Activated CD8-positive, alpha-beta T cell treated with anti-CD3 and anti-CD28 coated beads for 36 hours (primary cell): Measurements from ENCODE around the gene NUP93. TPM values are rescaled to one million over a fixed set of nuclear protein-coding genes. Genes with fewer than 3 reads are reported as not detected.

Experiments used
- ATAC-seq: fragments of 200-7000 bp; cut with Tn5 transposase; one replicate; pipeline ENCODE4 v1.10.0; 2021; ENCODE audit warnings: mild to moderate bottlenecking, moderate library complexity
- CTCF ChIA-PET: fragments of 350-600 bp; sonication (Branson Sonifier 250); formaldehyde crosslinking; loops from one replicate; lab custom pipeline; 2021; ENCODE audit warnings: antibody characterized with exemption; lab: Charles Lee
- POLR2A ChIA-PET: fragments of 350-600 bp; sonication (Branson Sonifier 250); formaldehyde crosslinking; loops from one replicate; lab custom pipeline; 2021; ENCODE audit warnings: antibody characterized with exemption; lab: Charles Lee
- DNase-seq: peaks from one replicate; pipeline ENCODE4 v3.0.0-alpha.2; 2020
- H3K27ac Mint-ChIP-seq: one replicate; pipeline ENCODE4 v1.8.0; 2021; ENCODE audit warnings: mild to moderate bottlenecking, mixed read lengths
- H3K27me3 Mint-ChIP-seq: one replicate; pipeline ENCODE4 v1.8.0; 2021; ENCODE audit warnings: mixed read lengths
- H3K36me3 Mint-ChIP-seq: one replicate; pipeline ENCODE4 v1.8.0; 2021; ENCODE audit warnings: low read depth, mixed read lengths
- H3K4me1 Mint-ChIP-seq: one replicate; pipeline ENCODE4 v1.8.0; 2021; ENCODE audit warnings: low read depth, mixed read lengths
- H3K4me3 Mint-ChIP-seq: one replicate; pipeline ENCODE4 v1.8.0; 2021; ENCODE audit warnings: mild to moderate bottlenecking, moderate library complexity, mixed read lengths
- H3K9me3 Mint-ChIP-seq: one replicate; pipeline ENCODE4 v1.8.0; 2021; ENCODE audit warnings: mixed read lengths
- CTCF ChIP-seq: fragments of 200-600 bp; IDR thresholded peaks from one replicate; pipeline ENCODE4 v1.8.0; 2022; ENCODE audit warnings: antibody characterized with exemption, mild to moderate bottlenecking
- intact Hi-C: fragments of 100-400 bp; cut with micrococcal nuclease; formaldehyde crosslinking; loops from one replicate; pipeline ENCODE4 v1.10.0; 2022
- total RNA-seq, 2 experiments: library from RNA; stranded (reverse); gene quantifications; one replicate each; pipeline ENCODE4 v1.2.3, GENCODE V29; 2021

The NUP93 gene
- total RNA-seq, 2 experiments from 2014 or later = 171 to 191 TPM

GRCh38 chr16:56886826-56887225, 156.9 kb downstream of the NUP93 start:
- CTCF ChIA-PET = no interaction called here

GRCh38 chr16:56888806-56889205, 158.9 kb downstream of the NUP93 start:
- no peaks in the 10 kb centered on the region for H3K27me3 Mint-ChIP-seq

More at GRCh38 chr16:56886826-56887225, 156.9 kb downstream of the NUP93 start:
- ATAC-seq = no peak
- POLR2A ChIA-PET = no interaction called here
- no peaks in the 10 kb centered on the region for H3K36me3 Mint-ChIP-seq
- no peak for DNase-seq
- H3K4me1 Mint-ChIP-seq = no peaks in the 10 kb centered on the region
- no peak overlapping the region for H3K27ac Mint-ChIP-seq
- no peaks in the 10 kb centered on the region for H3K27me3 Mint-ChIP-seq
- no peak overlapping the region for H3K4me3 Mint-ChIP-seq
- H3K9me3 Mint-ChIP-seq = no peaks in the 10 kb centered on the region
- intact Hi-C loops = no loop called here
- TF ChIP-seq CTCF = no peak

GRCh38 chr16:56889206-56889605, 159.3 kb downstream of the NUP93 start:
- H3K27me3 Mint-ChIP-seq = no peaks in the 10 kb centered on the region
- no peaks in the 10 kb centered on the region for H3K4me1 Mint-ChIP-seq
- H3K9me3 Mint-ChIP-seq = no peaks in the 10 kb centered on the region
- POLR2A ChIA-PET = interaction anchor here (1.1 to 1.6 kb wide), 2 partner anchors 11 to 43 kb away, joined by 3 read pairs; no protein-coding TSS in a partner anchor
- TF ChIP-seq CTCF = no peak
- H3K4me3 Mint-ChIP-seq = no peak overlapping the region
- intact Hi-C loops = no loop called here
- H3K36me3 Mint-ChIP-seq = no peaks in the 10 kb centered on the region
- DNase-seq = no peak
- ATAC-seq = no peak
- CTCF ChIA-PET = interaction anchor here (1.0 kb wide), 1 partner anchor 20 kb away, joined by 3 read pairs; no protein-coding TSS in a partner anchor
- no peak overlapping the region for H3K27ac Mint-ChIP-seq

More at GRCh38 chr16:56888806-56889205, 158.9 kb downstream of the NUP93 start:
- Mint-ChIP-seq H3K4me3 (no peak overlapping the region), H3K4me1 (no peaks in the 10 kb centered on the region), H3K9me3 (no peaks in the 10 kb centered on the region), H3K36me3 (no peaks in the 10 kb centered on the region), H3K27ac (no peak overlapping the region)
- ChIA-PET POLR2A (interaction anchor here (1.0 to 1.6 kb wide), 3 partner anchors 11 to 53 kb away, joined by 3 to 5 read pairs (median 3); no protein-coding TSS in a partner anchor), CTCF (interaction anchor here (1.3 kb wide), 1 partner anchor 75 kb away, joined by 3 read pairs; no protein-coding TSS in a partner anchor)
- no peak for TF ChIP-seq CTCF
- DNase-seq = no peak
- intact Hi-C loops = no loop called here
- ATAC-seq = no peak

GRCh38 chr16:56891685-56892084, 161.8 kb downstream of the NUP93 start:
- POLR2A ChIA-PET = interaction anchor here (1.5 kb wide), 1 partner anchor 53 kb away, joined by 3 read pairs; no protein-coding TSS in a partner anchor
- no peak overlapping the region for H3K27ac Mint-ChIP-seq

More at GRCh38 chr16:56891685-56892084, 161.8 kb downstream of the NUP93 start:
- CTCF ChIA-PET = no interaction called here
- no peak for TF ChIP-seq CTCF
- no peak for ATAC-seq
- Mint-ChIP-seq H3K9me3 (no peaks in the 10 kb centered on the region), H3K27me3 (no peaks in the 10 kb centered on the region), H3K36me3 (no peaks in the 10 kb centered on the region), H3K4me1 (no peaks in the 10 kb centered on the region), H3K4me3 (no peak overlapping the region)
- intact Hi-C loops = no loop called here
- no peak for DNase-seq
